MCF 10A (cell line): ENCODE measurements around the gene KIF26A. TPM values are rescaled to one million over a fixed set of nuclear protein-coding genes. Genes with fewer than 3 reads are reported as not detected.

ENCODE experiments used
- BruUV-seq: library from RNA; stranded (reverse); fragments of 400-500 nt; replicated peaks from 2 replicates; lab custom pipeline; 2021; lab: Mats Ljungman, UMichigan
- CTCF ChIA-PET: fragments of 300-600 bp; sonication (Branson Sonifier 250); formaldehyde crosslinking; extraction: SDS; loops from one replicate; lab custom pipeline; 2021; ENCODE audit warnings: antibody characterized with exemption, inconsistent platforms; lab: Yijun Ruan, JAX
- POLR2A ChIA-PET: fragments of 300-600, 350-650 bp; sonication (Branson Sonifier 250); formaldehyde crosslinking; extraction: SDS; loops from one replicate; lab custom pipeline; 2020; ENCODE audit warnings: antibody characterized with exemption, inconsistent platforms; lab: Yijun Ruan, JAX
- DNase-seq: peaks from one replicate; pipeline ENCODE4 v3.0.0-alpha.2; 2018; ENCODE audit not compliant: unreplicated experiment
- H3K27ac Mint-ChIP-seq: one replicate; pipeline ENCODE4 v1.8.0; 2022; ENCODE audit warnings: mild to moderate bottlenecking, low read depth, mixed read lengths; ENCODE audit not compliant: unreplicated experiment
- H3K27me3 Mint-ChIP-seq: one replicate; pipeline ENCODE4 v1.8.0; 2022; ENCODE audit warnings: mixed read lengths; ENCODE audit not compliant: insufficient read depth, unreplicated experiment
- H3K36me3 Mint-ChIP-seq: one replicate; pipeline ENCODE4 v1.8.0; 2022; ENCODE audit warnings: mild to moderate bottlenecking, moderate library complexity, mixed read lengths; ENCODE audit not compliant: insufficient read depth, unreplicated experiment
- H3K4me1 Mint-ChIP-seq: one replicate; pipeline ENCODE4 v1.8.0; 2022; ENCODE audit warnings: mixed read lengths; ENCODE audit not compliant: insufficient read depth, unreplicated experiment
- H3K4me3 Mint-ChIP-seq: one replicate; pipeline ENCODE4 v1.8.0; 2022; ENCODE audit warnings: mild to moderate bottlenecking, moderate library complexity, mixed read lengths; ENCODE audit not compliant: unreplicated experiment
- H3K9me3 Mint-ChIP-seq: one replicate; pipeline ENCODE4 v1.8.0; 2022; ENCODE audit warnings: mixed read lengths; ENCODE audit not compliant: unreplicated experiment
- CTCF ChIP-seq: fragments of 200-600 bp; IDR thresholded peaks from one replicate; pipeline ENCODE4 v1.8.0; 2022; ENCODE audit warnings: antibody characterized with exemption, mild to moderate bottlenecking; ENCODE audit not compliant: unreplicated experiment
- intact Hi-C: fragments of 100-400 bp; cut with micrococcal nuclease; formaldehyde crosslinking; loops from 2 replicates; pipeline ENCODE4 v1.14.1; 2022
- total RNA-seq: library from RNA; stranded (reverse); gene quantifications from 2 replicates; pipeline ENCODE4 v1.2.3, GENCODE V29; 2022

KIF26A gene
- total RNA-seq, 1 experiment from 2014 or later, result 0.26 TPM

GRCh38 chr14:104091927-104092771 lies 46.2 kb upstream of the KIF26A start:
- Mint-ChIP-seq H3K27me3 (no peaks in the 10 kb centered on the region), H3K27ac (no peak overlapping the region), H3K4me3 (no peak overlapping the region), H3K36me3 (no peaks in the 10 kb centered on the region), H3K9me3 (no peaks in the 10 kb centered on the region), H3K4me1 (no peaks in the 10 kb centered on the region)
- BruUV-seq, result no TSS peak
- ChIA-PET POLR2A (no interaction called here), CTCF (interaction anchor here (0.5 to 1.9 kb wide), 7 partner anchors 14 to 595 kb away, joined by 3 to 7 read pairs (median 3); no protein-coding TSS in a partner anchor)
- TF ChIP-seq CTCF, result no peak
- no peak for DNase-seq
- intact Hi-C loops, result no loop called here

- Mint-ChIP-seq H3K4me3 (no peak overlapping the region), H3K36me3 (no peaks in the 10 kb centered on the region), H3K27ac (no peak overlapping the region), H3K4me1 (no peaks in the 10 kb centered on the region), H3K27me3 (no peaks in the 10 kb centered on the region), H3K9me3 (no peaks in the 10 kb centered on the region)
- no peak for TF ChIP-seq CTCF
- BruUV-seq, result no TSS peak
- ChIA-PET POLR2A (no interaction called here), CTCF (interaction anchor here (0.5 to 2.4 kb wide), 6 partner anchors 14 to 595 kb away, joined by 3 to 16 read pairs (median 3); no protein-coding TSS in a partner anchor)
- intact Hi-C loops, result no loop called here
- DNase-seq, result no peak
Measured at GRCh38 chr14:104092931-104093365, 45.4 kb upstream of the KIF26A start.

GRCh38 chr14:104093366-104094055 lies 44.9 kb upstream of the KIF26A start:
- Mint-ChIP-seq H3K27ac (no peak overlapping the region), H3K27me3 (no peaks in the 10 kb centered on the region), H3K4me1 (no peaks in the 10 kb centered on the region), H3K4me3 (no peak overlapping the region), H3K9me3 (no peaks in the 10 kb centered on the region), H3K36me3 (no peaks in the 10 kb centered on the region)
- DNase-seq, result no peak
- intact Hi-C loops, result loop anchor here (1.0 kb wide), 1 partner anchor 38 kb away; no protein-coding TSS in a partner anchor
- ChIA-PET CTCF (interaction anchor here (0.6 to 2.4 kb wide), 18 partner anchors 9 to 484 kb away, joined by 3 to 23 read pairs (median 4); no protein-coding TSS in a partner anchor), POLR2A (interaction anchor here (1.2 kb wide), 1 partner anchor 27 kb away, joined by 3 read pairs; no protein-coding TSS in a partner anchor)
- BruUV-seq, result no TSS peak
- no peak for TF ChIP-seq CTCF
